ENCODE data around the gene PTPRT. TPM values are rescaled to one million over a fixed set of nuclear protein-coding genes. Genes with fewer than 3 reads are reported as not detected.

The PTPRT gene
- total and polyA plus RNA-seq, 2 of the 13 experiments (the other 11 are each of a cell fraction or from before 2014, with no cell fraction given) = under 0.01 to 0.09 TPM

GRCh38 chr20:42739683-42740082, 450.0 kb downstream of the PTPRT start:
- no peak overlapping the region for H3K9ac ChIP-seq (ENCODE audit: insufficient read depth, low read depth, low read length)
- FAIRE-seq = no peak
- H3K36me3 ChIP-seq (replicated peaks in 1 of 2; ENCODE audit: control insufficient read depth in 1 of 2, insufficient read depth in 2 of 2, low read length in 2 of 2) = no peaks in the 10 kb centered on the region
- BruUV-seq (replicated peaks) = no TSS peak
- no peak for DNase-seq (ENCODE audit: low spot score)
- no peak overlapping the region for H3K27ac ChIP-seq (ENCODE audit: extremely low read length, insufficient read depth, low read length)
- ChIA-PET CTCF (ENCODE audit: low intra/inter-chr PET ratio, low total read pairs) (no interaction called here), POLR2A (no interaction called here)
- H3K9me3 ChIP-seq (ENCODE audit: low read length) = peaks cover 89% of the 10 kb centered on the region
- H3K27me3 ChIP-seq (ENCODE audit: control insufficient read depth in 1 of 2, insufficient read depth in 2 of 2, low read length in 2 of 2) = no peaks in the 10 kb centered on the region
- H2AFZ ChIP-seq (ENCODE audit: low read length) = no peak overlapping the region
- WGBS (ENCODE audit: low lambda C conversion rate) = 0% methylated on average over 3 of the region's 3 CpGs
- H3K4me1 ChIP-seq (ENCODE audit: insufficient read depth, low read length) = no peaks in the 10 kb centered on the region
- no peak overlapping the region for H3K4me3 ChIP-seq (replicated peaks in 1 of 3; ENCODE audit: insufficient read depth in 1 of 3, low read depth in 2 of 3, low read length in 3 of 3)
- intact Hi-C loops (cut with micrococcal nuclease; ENCODE audit: unreplicated experiment) (no loop called here), in situ Hi-C loops (cut with HindIII; ENCODE audit: extremely low pct_ligation_motif_present, low pct_unique_long_range_greater_than_20kb) (no loop called here)
- no peak overlapping the region for H3K4me2 ChIP-seq (ENCODE audit: low read depth, low read length)
- no peaks in the 10 kb centered on the region for H3K79me2 ChIP-seq (ENCODE audit: insufficient read depth, low read length)
- H4K20me1 ChIP-seq (ENCODE audit: insufficient read depth, low read length) = no peaks in the 10 kb centered on the region
- no peak for ATAC-seq
- no peak for TF ChIP-seq U2AF2 (IDR thresholded peaks at IDR 0.05; ENCODE audit: low read depth, low read length)
- no peak for TF ChIP-seq TFE3 (CRISPR knock-in tag; IDR thresholded peaks at IDR 0.05)
- no peak for TF ChIP-seq NFAT5 (CRISPR knock-in tag; IDR thresholded peaks at IDR 0.05)
- no peak for TF ChIP-seq SNAPC5 (CRISPR knock-in tag; IDR thresholded peaks at IDR 0.05; ENCODE audit: borderline replicate concordance)
- no peak for TF ChIP-seq CSRNP1 (CRISPR knock-in tag; IDR thresholded peaks at IDR 0.05)
- TF ChIP-seq PCBP2 (optimal IDR thresholded peaks at IDR 0.05; ENCODE audit: low read depth, low read length, poor library complexity, severe bottlenecking) = no peak
- no peak for TF ChIP-seq NFYB (CRISPR knock-in tag; IDR thresholded peaks at IDR 0.05)
- TF ChIP-seq TERF1 (CRISPR knock-in tag; IDR thresholded peaks at IDR 0.05) = no peak
- no peak for TF ChIP-seq ATM (IDR thresholded peaks at IDR 0.05; ENCODE audit: borderline replicate concordance)
- TF ChIP-seq ZNF577 (CRISPR knock-in tag; IDR thresholded peaks at IDR 0.05; ENCODE audit: borderline replicate concordance, low read depth) = no peak
- TF ChIP-seq ZNF749 (CRISPR knock-in tag; IDR thresholded peaks at IDR 0.05; ENCODE audit: borderline replicate concordance) = no peak
- no peak for TF ChIP-seq ZNF101 (CRISPR knock-in tag; IDR thresholded peaks at IDR 0.05; ENCODE audit: borderline replicate concordance, low read depth)
- no peak for TF ChIP-seq ZNF780A (CRISPR knock-in tag; IDR thresholded peaks at IDR 0.05)
- no peak for TF ChIP-seq ZNF326 (CRISPR knock-in tag; IDR thresholded peaks at IDR 0.05; ENCODE audit: borderline replicate concordance)
- no peak for TF ChIP-seq HES4 (CRISPR knock-in tag; IDR thresholded peaks at IDR 0.05; ENCODE audit: borderline replicate concordance)
